Measurements from ENCODE around the gene PPARG.
"Not testable (repeated sequence)": the region's sequence is repeated elsewhere in the genome, so short reads cannot be mapped to it uniquely, and the experiment has no call there.

The PPARG gene

GRCh38 chr3:12279591-12280326 is 9.1 kb upstream of the PPARG start:
- DNase-seq (ENCODE audit: low read depth in 2 of 2): no peak

- DNase-seq (ENCODE audit: low read depth in 2 of 2): no peak
Observed at GRCh38 chr3:12280357-12280806, 8.5 kb upstream of the PPARG start.

- DNase-seq (ENCODE audit: low read depth in 2 of 2): no peak
Observed at GRCh38 chr3:12284591-12284990, 4.3 kb upstream of the PPARG start.

GRCh38 chr3:12285003-12285555 is 3.8 kb upstream of the PPARG start:
- DNase-seq (ENCODE audit: low read depth in 2 of 2): no peak

GRCh38 chr3:12285779-12286178 is 3.1 kb upstream of the PPARG start:
- not testable (repeated sequence) for DNase-seq (ENCODE audit: low read depth in 2 of 2)

- DNase-seq (ENCODE audit: low read depth in 2 of 2): no peak
Observed at GRCh38 chr3:12286504-12286903, 2.4 kb upstream of the PPARG start.

- DNase-seq (ENCODE audit: low read depth in 2 of 2): no peak
Observed at GRCh38 chr3:12286927-12287726, 1.7 kb upstream of the PPARG start.

GRCh38 chr3:12287727-12288181 is 1.1 kb upstream of the PPARG start:
- no peak for DNase-seq (ENCODE audit: low read depth in 2 of 2)

- no peak for DNase-seq (ENCODE audit: low read depth in 2 of 2)
Observed at GRCh38 chr3:12289524-12289923, 654 bp downstream of the PPARG start.

GRCh38 chr3:12292770-12293169 is 3.9 kb downstream of the PPARG start:
- DNase-seq (ENCODE audit: low read depth in 2 of 2): no peak

- no peak for DNase-seq (ENCODE audit: low read depth in 2 of 2)
Observed at GRCh38 chr3:12294885-12295580, 6.2 kb downstream of the PPARG start.

GRCh38 chr3:12296511-12296910 is 7.6 kb downstream of the PPARG start:
- no peak for DNase-seq (ENCODE audit: low read depth in 2 of 2)

GRCh38 chr3:12299026-12299425 is 10.2 kb downstream of the PPARG start:
- no peak for DNase-seq (ENCODE audit: low read depth in 2 of 2)

GRCh38 chr3:12300137-12300536 is 11.3 kb downstream of the PPARG start:
- no peak for DNase-seq (ENCODE audit: low read depth in 2 of 2)

- DNase-seq (ENCODE audit: low read depth in 2 of 2): no peak
Observed at GRCh38 chr3:12301031-12301430, 12.2 kb downstream of the PPARG start.

- no peak for DNase-seq (ENCODE audit: low read depth in 2 of 2)
Observed at GRCh38 chr3:12301513-12301912, 12.6 kb downstream of the PPARG start.

GRCh38 chr3:12302564-12302963 is 13.7 kb downstream of the PPARG start:
- DNase-seq (ENCODE audit: low read depth in 2 of 2): no peak

- DNase-seq (ENCODE audit: low read depth in 2 of 2): no peak
Observed at GRCh38 chr3:12303534-12303933, 14.7 kb downstream of the PPARG start.

GRCh38 chr3:12303993-12304392 is 15.1 kb downstream of the PPARG start:
- no peak for DNase-seq (ENCODE audit: low read depth in 2 of 2)

- no peak for DNase-seq (ENCODE audit: low read depth in 2 of 2)
Observed at GRCh38 chr3:12307136-12307535, 18.3 kb downstream of the PPARG start.

GRCh38 chr3:12308517-12308916 is 19.6 kb downstream of the PPARG start:
- DNase-seq (ENCODE audit: low read depth in 2 of 2): no peak

GRCh38 chr3:12309716-12310115 is 20.8 kb downstream of the PPARG start:
- DNase-seq (ENCODE audit: low read depth in 2 of 2): no peak

All from activated CD8-positive, alpha-beta memory T cell treated with anti-CD3 and anti-CD28 coated beads for 4 hours (primary cell).